Measurements from ENCODE around the gene MAD1L1. TPM values are rescaled to one million over a fixed set of nuclear protein-coding genes. Genes with fewer than 3 reads are reported as not detected.
"Not testable (repeated sequence)": the region's sequence is repeated elsewhere in the genome, so short reads cannot be mapped to it uniquely, and the experiment has no call there.

Gene MAD1L1
- total RNA-seq, 1 donor from 2014 or later = 53.8 TPM

DNA sequence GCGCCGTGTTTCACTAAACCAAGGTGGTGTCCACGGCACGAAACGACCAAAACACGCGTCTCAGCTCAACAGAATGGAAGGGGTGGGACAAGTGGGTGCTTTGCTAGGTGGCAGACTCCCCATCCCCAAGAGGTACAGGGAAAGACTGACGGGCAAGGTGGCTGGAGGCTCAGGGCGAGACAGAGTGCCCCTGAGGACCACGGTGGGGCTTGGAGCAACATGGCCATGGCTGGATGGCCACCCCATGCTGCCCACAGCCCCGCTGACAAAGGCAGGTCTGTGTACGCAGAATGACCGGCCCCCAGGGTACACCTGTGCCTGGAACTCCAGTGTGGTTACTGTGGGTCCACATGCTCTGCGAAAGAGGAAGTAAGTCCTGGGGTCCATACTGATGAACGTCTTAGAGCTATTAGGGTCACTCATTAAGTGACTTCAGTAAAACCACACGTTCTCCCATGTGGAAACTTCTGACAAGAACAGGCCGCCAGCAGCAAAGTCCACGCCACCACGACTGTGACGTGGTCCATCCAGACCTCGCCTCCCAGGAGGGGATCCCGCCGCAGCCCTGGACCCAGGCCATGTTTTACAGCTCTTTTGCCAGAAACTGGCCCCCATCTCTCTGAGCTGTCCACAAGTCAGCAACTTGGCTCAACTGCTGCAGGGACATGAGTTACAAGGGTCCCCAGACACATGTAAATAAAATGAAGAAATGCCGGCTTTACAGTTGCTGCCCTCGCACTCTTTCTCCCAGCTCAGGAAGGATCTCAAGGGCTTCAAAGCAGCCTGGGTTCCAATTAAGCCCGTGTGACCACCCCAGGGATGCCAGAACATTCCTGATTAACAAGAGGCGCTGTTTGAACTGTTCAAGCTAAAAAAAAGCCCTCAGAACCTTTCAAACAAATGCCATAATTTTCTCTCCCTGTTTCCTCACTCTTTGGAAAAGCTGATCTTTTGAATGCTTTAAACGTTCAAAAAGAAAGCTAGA lies 66.8 kb downstream of the MAD1L1 start:
- no peaks in the 10 kb centered on the region for H3K27me3 Mint-ChIP-seq (ENCODE audit: low read depth)
- no peak for DNase-seq (ENCODE audit: low read depth, low spot score)
- peaks cover 6% of the 10 kb centered on the region for H3K36me3 Mint-ChIP-seq (ENCODE audit: low read depth)
- no peak overlapping the region for H3K4me3 Mint-ChIP-seq
- TF ChIP-seq, protein P1, sequence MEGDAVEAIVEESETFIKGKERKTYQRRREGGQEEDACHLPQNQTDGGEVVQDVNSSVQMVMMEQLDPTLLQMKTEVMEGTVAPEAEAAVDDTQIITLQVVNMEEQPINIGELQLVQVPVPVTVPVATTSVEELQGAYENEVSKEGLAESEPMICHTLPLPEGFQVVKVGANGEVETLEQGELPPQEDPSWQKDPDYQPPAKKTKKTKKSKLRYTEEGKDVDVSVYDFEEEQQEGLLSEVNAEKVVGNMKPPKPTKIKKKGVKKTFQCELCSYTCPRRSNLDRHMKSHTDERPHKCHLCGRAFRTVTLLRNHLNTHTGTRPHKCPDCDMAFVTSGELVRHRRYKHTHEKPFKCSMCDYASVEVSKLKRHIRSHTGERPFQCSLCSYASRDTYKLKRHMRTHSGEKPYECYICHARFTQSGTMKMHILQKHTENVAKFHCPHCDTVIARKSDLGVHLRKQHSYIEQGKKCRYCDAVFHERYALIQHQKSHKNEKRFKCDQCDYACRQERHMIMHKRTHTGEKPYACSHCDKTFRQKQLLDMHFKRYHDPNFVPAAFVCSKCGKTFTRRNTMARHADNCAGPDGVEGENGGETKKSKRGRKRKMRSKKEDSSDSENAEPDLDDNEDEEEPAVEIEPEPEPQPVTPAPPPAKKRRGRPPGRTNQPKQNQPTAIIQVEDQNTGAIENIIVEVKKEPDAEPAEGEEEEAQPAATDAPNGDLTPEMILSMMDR (conservative IDR thresholded peaks at IDR 0.05) = no peak
- peaks cover 47% of the 10 kb centered on the region for H3K4me1 Mint-ChIP-seq
- H3K27ac Mint-ChIP-seq (ENCODE audit: unreplicated experiment) = no peak overlapping the region
- H3K9me3 Mint-ChIP-seq = no peaks in the 10 kb centered on the region

DNA sequence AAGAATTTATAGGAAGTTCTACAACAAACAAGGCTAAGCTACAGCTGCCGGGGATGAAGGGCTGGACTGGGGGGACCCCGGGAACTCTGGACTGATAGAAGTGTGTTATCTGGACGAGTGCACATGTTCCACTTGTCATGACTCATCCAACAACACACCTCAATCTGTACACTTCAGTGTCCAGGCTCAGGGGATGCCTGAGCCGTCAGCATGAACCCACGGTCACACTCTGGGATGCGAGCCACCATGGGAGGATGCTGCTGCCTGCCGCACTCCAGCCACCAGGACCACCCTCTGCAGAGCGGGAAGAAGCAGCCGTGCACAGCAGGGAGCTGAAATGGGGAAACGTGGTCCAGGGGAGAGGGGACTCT lies 67.5 kb downstream of the MAD1L1 start:
- Mint-ChIP-seq H3K27ac (ENCODE audit: unreplicated experiment) (no peak overlapping the region), H3K36me3 (ENCODE audit: low read depth) (peaks cover 6% of the 10 kb centered on the region), H3K4me1 (peaks cover 41% of the 10 kb centered on the region), H3K9me3 (no peaks in the 10 kb centered on the region), H3K4me3 (no peak overlapping the region), H3K27me3 (ENCODE audit: low read depth) (no peaks in the 10 kb centered on the region)
- TF ChIP-seq, protein P1 (conservative IDR thresholded peaks at IDR 0.05) = no peak
- no peak for DNase-seq (ENCODE audit: low read depth, low spot score)

DNA sequence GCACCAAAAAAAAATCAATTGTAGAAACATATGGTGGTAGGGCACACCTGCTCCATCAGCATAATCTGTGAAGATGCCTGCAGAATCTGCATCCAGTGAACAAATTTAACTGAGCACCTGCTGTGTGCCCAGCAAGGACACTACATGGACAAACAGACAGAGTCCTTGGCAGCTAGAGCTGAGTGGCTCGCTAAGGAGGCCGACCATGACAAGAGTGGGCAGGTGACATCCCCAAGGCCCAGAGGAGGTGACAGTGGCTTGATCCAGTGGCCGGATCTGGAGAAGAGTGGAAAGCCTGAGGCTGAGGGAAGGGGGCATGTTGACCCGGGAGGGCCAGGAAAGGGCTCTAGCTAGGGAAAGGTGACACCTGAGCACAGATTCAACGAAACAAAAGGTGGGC lies 68.1 kb downstream of the MAD1L1 start:
- no peaks in the 10 kb centered on the region for H3K9me3 Mint-ChIP-seq
- TF ChIP-seq, protein P1 (conservative IDR thresholded peaks at IDR 0.05) = no peak
- H3K27ac Mint-ChIP-seq (ENCODE audit: unreplicated experiment) = no peak overlapping the region
- no peak for DNase-seq (ENCODE audit: low read depth, low spot score)
- no peak overlapping the region for H3K4me3 Mint-ChIP-seq
- peaks cover 39% of the 10 kb centered on the region for H3K4me1 Mint-ChIP-seq
- H3K36me3 Mint-ChIP-seq (ENCODE audit: low read depth) = peaks cover 6% of the 10 kb centered on the region
- H3K27me3 Mint-ChIP-seq (ENCODE audit: low read depth) = no peaks in the 10 kb centered on the region

DNA sequence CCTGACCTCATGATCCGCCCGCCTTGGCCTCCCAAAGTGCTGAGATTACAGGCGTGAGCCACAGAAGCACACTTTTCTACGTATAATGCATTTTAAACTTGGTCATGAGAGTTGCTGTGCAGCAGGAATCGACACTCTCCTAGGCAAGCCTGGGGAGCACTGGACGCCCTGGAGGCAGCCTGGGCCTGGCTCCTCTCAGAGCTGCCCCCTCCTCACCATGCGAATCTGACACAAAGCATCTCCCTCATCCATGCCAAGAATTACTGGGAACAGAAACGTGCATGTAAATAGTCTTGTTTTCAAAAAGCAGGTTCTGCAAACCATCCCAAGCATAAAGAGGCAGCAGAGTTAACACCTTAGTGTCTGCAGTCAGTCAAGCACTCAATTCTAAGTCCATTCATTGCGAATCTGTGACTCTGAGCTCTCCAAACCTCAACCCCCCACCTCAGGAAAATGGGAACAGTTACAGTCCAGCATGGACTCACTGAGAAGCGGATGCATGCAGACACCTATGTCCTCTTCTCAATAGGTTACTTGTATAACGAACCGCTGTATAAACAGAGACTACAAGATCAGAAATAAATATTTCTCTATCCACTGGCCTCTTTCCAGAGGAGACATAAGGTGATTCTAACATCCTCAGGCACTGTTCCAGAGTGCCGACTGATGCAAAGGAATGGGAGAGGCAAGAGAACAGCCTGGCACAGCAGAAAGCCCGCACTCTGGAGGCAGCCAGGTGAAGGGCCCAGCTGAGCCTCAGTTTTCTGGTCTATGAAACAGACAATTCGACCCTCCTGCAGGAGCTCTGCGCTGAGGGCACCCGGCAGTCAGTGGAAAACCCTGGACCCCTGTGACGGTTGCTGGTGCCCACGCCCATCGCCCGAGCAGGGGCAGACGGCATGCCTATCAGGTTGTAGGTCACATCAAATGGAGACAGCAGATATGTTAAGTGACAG lies 68.9 kb downstream of the MAD1L1 start:
- Mint-ChIP-seq H3K4me1 (peaks cover 38% of the 10 kb centered on the region), H3K27ac (ENCODE audit: unreplicated experiment) (peak overlapping the region; percentile 59), H3K36me3 (ENCODE audit: low read depth) (peaks cover 6% of the 10 kb centered on the region), H3K27me3 (ENCODE audit: low read depth) (no peaks in the 10 kb centered on the region), H3K4me3 (no peak overlapping the region), H3K9me3 (no peaks in the 10 kb centered on the region)
- TF ChIP-seq, protein P1 (conservative IDR thresholded peaks at IDR 0.05) = no peak
- DNase-seq (ENCODE audit: low read depth, low spot score) = no peak

DNA sequence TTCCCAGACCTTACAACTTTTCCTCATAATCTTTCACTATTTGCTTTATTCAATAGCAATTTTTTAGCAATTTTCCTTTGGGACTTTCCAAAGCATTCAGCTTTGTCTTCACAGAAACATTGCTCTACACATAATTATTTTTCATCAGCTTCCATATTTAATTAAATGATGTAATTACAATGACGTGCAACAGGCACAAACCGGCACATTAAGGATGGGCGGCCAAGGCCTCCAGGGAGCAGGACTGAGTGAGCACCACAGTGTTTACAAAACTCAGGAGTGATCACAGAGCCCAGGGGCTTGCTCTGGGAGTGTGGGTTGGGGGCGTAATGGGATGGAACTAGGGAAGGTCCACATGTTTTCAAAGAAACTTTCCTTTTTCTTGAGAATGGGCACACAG lies 69.8 kb downstream of the MAD1L1 start:
- no peak overlapping the region for H3K4me3 Mint-ChIP-seq
- no peak overlapping the region for H3K27ac Mint-ChIP-seq (ENCODE audit: unreplicated experiment)

DNA sequence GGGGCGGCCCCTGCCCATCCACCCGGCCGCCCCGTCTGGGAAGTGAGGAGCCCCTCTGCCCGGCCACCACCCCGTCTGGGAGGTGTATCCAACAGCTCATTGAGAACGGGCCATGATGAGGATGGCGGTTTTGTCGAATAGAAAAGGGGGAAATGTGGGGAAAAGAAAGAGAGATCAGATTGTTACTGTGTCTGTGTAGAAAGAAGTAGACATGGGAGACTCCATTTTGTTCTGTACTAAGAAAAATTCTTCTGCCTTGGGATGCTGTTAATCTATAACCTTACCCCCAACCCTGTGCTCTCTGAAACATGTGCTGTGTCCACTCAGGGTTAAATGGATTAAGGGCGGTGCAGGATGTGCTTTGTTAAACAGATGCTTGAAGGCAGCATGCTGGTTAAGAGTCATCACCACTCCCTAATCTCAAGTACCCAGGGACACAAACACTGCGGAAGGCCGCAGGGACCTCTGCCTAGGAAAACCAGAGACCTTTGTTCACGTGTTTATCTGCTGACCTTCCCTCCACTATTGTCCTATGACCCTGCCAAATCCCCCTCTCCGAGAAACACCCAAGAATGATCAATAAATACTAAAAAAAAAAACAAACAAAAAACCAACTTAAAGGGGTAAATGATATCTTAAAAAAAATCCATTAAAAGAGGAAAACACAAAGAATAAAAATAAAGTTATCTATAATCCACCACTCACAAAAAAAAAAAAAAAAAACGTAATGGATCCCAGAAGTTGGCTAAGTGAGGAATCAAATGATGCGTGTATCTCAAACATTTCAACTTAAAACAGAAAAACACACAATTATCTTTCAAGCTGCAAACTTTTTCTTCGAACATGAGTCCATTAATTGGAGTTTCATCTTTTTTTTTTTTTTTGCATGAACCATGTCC lies 70.5 kb downstream of the MAD1L1 start:
- DNase-seq (ENCODE audit: low read depth, low spot score); H3K36me3 Mint-ChIP-seq (ENCODE audit: low read depth); H3K9me3 Mint-ChIP-seq; H3K27me3 Mint-ChIP-seq (ENCODE audit: low read depth); H3K4me3 Mint-ChIP-seq: not testable (repeated sequence)
- Mint-ChIP-seq H3K4me1 (peaks cover 45% of the 10 kb centered on the region), H3K27ac (ENCODE audit: unreplicated experiment) (peak overlapping the region; percentile 94)

More for the DNA sequence above, 69.8 kb downstream of the MAD1L1 start:
- Mint-ChIP-seq H3K27me3 (ENCODE audit: low read depth) (no peaks in the 10 kb centered on the region), H3K9me3 (no peaks in the 10 kb centered on the region), H3K4me1 (peaks cover 38% of the 10 kb centered on the region), H3K36me3 (ENCODE audit: low read depth) (no peaks in the 10 kb centered on the region)
- no peak for DNase-seq (ENCODE audit: low read depth, low spot score)
- TF ChIP-seq, protein P1 (conservative IDR thresholded peaks at IDR 0.05) = no peak

Measured in neural crest cell (in vitro differentiated cells).